HG02759 (cell line): ENCODE data around the gene OR10A3.

Source experiments
- ATAC-seq: cut with Tn5 transposase; IDR thresholded peaks from one replicate; pipeline ENCODE4 v1.9.1; 2021; ENCODE audit warnings: mild to moderate bottlenecking, moderate library complexity; ENCODE audit not compliant: unreplicated experiment

The OR10A3 gene

GRCh38 chr11:7894251-7894650 lies 47.3 kb downstream of the OR10A3 start:
- ATAC-seq, result no peak

GRCh38 chr11:7893796-7894195 lies 47.7 kb downstream of the OR10A3 start:
- ATAC-seq, result no peak

GRCh38 chr11:7892840-7893254 lies 48.7 kb downstream of the OR10A3 start:
- ATAC-seq, result peak; percentile 58

GRCh38 chr11:7892059-7892699 lies 49.3 kb downstream of the OR10A3 start:
- ATAC-seq, result peak; percentile 65

- peak; percentile 38 for ATAC-seq
These were observed 50.9 kb downstream of the OR10A3 start for GRCh38 chr11:7890417-7891172.

- ATAC-seq, result peak; percentile 38
These were observed 51.5 kb downstream of the OR10A3 start for GRCh38 chr11:7889985-7890384.
